GM11168 (cell line): ENCODE data around the gene NELL1.

Experiments
- in situ Hi-C: fragments of 300-500 bp; cut with MboI; formaldehyde crosslinking; loops from one replicate; pipeline ENCODE4 v1.12.0; 2022; ENCODE audit warnings: low sequenced_read_pairs; ENCODE audit not compliant: unreplicated experiment

The NELL1 gene

DNA sequence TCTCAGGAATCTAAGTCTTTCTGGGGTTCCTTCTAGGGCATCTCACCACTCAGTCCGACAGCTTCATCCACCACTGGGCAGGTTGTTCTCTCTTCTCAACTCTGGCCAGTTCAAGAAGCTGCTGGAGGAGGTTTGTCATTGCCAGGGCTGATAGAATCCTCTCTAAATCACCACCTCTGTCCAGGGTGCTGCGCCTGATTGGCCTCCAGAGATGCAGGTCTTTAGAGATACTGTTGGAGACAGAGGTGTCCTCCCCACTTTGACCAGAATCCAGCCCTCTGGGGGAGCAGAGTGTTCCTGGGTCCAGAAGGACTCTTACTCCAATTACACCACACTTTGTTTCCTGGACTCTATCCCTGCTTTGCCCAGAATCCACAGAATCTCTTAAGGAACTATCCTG is 90.2 kb downstream of the NELL1 start:
- in situ Hi-C loops = no loop called here

GRCh38 chr11:20760811-20761210 is 91.4 kb downstream of the NELL1 start:
- in situ Hi-C loops = no loop called here

DNA sequence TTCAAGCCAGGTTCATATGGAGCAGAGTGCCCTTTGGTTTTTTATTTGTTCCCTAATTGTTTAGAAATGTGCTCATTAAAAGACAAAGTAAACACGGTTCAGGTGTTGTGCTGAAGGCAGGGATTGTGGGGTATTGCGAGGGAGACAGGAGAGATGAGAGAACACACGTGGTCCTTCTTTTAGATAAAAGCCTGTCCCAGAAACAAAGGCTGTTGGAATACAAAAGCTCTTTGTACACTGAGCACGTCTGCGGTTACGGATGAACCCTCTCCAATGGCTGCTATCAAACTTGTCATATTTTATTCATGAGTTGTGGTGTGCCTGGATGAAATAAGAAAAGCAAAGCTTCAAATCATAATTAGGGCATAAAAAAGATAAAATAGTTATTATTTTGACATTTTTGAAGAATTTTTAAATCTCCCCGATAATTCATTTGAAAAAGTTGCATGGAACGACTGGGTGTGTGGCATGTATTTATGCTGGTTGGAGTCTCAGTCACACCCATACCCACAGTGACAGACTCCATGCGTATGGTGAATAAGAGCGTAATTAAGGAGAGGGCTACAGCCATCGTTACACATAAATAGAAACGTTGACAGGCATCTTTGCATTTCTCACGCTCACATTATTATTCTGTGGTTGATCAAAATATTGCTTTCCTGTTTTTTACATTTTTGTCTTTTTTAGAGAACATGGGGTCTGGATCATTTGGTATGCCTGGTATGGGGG is 92.9 kb downstream of the NELL1 start:
- in situ Hi-C loops = no loop called here

DNA sequence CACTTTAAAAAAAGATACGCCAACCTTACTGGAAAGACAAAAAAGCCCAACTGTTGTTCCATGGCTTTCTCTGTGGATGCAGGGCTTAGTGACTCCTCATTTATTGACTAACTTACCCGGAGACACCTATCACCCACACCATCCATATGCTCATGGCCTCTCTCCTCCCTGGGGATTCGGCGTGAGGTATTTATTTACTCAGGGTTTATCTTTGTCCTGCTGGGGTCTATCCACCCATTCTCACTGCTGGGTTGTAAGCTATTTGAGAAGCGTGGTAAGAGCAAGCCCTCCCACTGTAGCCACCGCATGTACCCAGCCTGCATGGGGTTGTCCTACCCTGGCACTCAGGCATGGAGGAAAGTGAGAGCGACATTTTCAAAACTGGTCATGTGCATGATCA is 93.6 kb downstream of the NELL1 start:
- in situ Hi-C loops = no loop called here

DNA sequence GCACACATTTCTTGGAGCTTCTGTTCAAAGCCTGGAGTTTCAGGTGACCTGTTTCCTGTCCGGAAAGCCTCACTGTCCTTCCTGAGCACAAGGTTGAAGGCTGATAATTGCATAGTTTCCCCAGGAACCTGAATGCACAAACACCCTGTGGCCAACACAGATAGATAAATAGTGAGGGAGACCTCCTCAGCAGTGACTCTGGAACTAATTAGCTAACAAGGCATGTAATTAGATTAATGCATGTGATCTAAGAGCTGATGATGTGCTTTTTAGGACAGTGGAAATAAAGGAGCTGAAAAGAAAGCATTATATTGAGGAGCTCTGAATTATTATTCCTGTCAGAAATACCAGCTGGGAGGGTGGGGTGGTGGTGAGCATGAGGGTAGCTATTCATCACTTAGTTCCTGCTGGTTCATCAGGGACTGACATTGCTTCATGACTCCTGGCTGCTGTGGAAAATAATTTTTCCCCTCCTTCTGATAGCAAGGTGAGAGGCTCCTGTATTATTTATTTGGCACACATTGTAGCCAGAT is 101.1 kb downstream of the NELL1 start:
- in situ Hi-C loops = no loop called here

DNA sequence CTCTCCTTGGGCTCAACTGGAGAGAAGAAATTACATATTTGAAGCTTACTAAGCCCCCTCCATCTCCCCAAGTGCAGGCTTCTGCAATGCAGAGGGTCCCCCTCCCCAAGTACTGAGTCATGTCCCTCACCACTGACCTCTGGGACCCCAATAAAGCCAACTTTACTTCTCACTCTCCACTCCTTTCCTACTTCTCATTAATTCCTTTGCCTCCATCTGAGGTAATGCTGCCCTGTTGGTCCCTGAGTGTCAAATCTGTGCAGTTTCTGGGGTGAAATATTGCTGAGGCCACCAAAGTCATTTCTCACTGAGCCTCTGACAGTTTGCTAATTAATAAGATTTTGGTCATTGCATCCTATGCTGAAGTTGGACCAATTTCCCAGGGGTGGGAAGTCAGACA is 101.6 kb downstream of the NELL1 start:
- in situ Hi-C loops = no loop called here

DNA sequence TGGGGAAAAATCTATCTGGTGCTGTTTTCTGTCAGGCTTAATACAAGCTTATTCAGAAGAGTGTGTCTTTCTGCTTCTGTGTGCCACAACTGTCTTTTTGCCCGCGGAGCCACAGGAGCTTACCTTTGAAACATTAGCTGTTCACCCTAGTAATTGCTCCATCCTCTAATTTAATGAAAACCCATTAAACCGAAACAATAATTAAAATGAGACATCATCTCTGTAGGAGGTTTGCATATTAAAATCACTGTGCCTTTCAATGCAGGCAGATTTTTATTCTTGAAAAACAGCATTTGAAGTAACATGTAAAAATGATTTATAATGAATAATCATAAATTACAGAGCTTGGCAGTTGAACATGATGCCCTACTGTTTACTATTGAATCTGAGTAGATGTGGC is 102.3 kb downstream of the NELL1 start:
- in situ Hi-C loops = no loop called here

DNA sequence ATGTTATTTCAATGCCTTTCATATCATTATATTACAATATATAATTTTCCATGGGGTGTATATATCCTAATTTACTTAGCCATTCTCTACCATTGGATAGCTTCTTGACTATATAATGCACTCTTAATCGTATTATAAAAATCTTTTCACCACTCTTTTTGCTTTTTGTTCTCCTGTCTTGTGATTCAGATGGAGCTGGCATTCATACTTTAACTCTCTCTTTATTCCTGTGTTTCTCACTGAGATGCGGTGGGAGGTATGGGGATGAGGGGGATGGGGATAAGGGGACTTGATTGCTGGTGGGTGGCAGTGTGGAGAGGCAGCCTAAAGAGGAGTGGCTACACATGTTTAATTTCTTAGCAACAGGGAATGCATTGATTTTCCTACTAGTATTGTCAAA is 105.9 kb downstream of the NELL1 start:
- in situ Hi-C loops = no loop called here

- in situ Hi-C loops = no loop called here
Measured at GRCh38 chr11:20782775-20783174, 113.4 kb downstream of the NELL1 start.

- in situ Hi-C loops = no loop called here
Measured at GRCh38 chr11:20783220-20783619, 113.8 kb downstream of the NELL1 start.

- in situ Hi-C loops = no loop called here
Measured at GRCh38 chr11:20790622-20791021, 121.2 kb downstream of the NELL1 start.

DNA sequence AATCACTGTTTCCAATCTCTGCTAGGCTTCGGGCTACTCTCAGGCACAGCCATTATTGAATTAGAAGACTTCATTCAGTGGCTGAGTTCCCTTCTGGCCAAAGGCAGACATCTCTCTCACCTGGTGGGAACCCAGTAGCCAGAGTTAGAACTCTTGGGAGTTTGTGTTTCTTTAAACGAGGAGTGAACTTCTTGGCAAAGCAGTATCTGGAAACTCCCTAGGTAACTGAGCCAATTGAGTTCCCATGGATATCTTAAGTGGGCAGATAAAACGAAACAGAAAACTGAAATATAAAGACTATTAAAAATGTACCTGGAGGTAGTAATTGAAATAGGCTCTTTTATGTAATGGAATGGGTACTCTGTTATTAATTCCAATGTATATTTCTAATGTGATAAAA is 125.6 kb downstream of the NELL1 start:
- in situ Hi-C loops = no loop called here

DNA sequence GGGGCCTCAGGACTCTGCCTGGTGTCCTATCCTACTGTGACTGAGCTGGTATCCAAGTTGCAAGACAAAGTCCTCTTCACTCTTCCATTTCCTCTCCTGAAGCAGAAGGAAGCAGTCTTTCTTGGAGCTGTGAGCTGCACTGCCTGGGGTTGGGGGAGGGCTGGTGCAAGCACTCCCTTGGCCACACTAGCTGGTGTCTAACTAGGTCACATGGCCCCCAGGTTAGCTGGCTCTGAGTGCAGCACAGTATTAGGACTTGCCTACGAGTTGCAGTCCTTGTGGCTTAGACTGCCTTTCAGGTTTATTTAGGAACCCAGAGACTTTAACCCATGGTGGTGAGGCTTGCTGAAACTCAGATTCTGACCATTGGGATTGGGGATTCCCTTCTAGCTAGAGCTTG is 138.9 kb downstream of the NELL1 start:
- in situ Hi-C loops = no loop called here

DNA sequence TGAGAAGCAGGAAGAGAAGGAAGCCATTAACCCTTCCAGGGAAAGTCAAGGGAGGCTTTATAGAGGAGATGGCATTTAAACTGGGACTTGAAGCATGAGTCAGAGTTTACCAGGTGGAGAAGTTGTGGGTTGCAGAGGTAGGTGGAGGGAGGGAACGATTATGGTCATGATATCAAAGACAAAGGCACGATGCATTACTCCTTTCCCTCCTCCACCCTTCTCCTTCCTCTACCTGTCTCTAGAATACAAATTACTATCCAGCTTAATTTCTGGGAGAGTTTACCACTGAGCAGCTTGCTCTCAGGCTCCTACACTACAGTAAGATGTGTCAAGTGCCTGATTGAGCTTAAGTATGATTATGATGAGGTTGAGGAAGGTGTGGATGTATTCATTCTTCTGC is 151.7 kb downstream of the NELL1 start:
- in situ Hi-C loops = no loop called here

DNA sequence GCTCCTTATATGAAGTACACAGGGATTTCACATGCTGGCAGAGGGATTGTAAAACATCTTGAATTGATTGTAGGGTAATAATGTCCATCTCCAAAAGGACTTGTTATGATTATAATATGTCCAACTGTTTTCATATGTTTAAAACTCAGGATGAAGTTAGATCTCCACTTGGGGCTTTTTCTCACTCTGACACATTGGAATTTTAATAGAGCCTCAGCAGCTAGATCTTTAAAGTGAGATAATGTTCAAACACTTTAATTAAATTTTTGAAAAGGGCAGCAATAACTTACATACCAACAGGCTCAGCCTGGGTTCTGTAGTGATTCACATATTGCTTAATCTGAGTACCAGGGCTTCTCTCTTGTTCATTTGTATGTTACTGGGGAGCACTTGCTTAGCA is 152.1 kb downstream of the NELL1 start:
- in situ Hi-C loops = no loop called here

DNA sequence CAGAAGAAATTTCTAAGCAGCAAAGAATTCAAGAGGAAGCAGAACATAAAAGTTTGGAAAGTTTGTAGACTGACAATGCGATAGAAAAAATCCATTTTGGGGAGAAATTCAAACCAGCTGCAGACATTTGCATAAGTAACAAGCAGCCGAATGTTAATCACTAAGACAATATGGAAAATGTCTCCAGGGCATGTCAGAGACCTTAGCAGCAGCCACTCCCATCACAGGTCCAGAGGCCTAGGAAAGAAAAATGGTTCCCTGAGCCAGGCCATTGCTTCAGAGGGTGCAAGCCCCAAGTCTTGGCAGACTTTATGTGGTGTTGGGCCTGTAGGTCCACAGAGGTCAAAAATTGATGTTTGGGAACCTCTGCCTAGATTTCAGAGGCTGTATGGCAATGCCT is 155.4 kb downstream of the NELL1 start:
- in situ Hi-C loops = no loop called here

- in situ Hi-C loops = no loop called here
Measured at GRCh38 chr11:20835561-20835960, 166.2 kb downstream of the NELL1 start.

GRCh38 chr11:20839231-20839630 is 169.8 kb downstream of the NELL1 start:
- in situ Hi-C loops = no loop called here

DNA sequence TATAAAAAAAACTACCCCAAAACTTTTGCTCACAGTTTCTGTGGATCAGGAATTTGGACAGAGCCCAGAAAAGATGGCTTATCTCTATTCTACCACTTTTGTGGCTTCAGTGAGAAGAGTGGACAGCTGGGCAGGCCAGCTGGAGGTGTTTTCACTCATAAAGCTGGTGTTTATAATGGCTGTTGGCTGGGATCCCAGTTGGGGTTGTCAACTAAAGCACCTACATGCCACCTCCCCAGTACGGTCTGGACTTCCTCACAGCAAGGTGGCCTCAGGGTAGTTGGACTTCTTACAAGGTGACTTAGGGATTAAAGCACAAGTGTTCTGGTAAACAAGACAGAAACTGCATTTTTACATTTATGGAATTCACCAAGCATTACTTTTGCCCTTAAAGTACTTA is 171.0 kb downstream of the NELL1 start:
- in situ Hi-C loops = no loop called here

- in situ Hi-C loops = no loop called here
Measured at GRCh38 chr11:20844216-20844615, 174.8 kb downstream of the NELL1 start.

GRCh38 chr11:20844630-20845029 is 175.2 kb downstream of the NELL1 start:
- in situ Hi-C loops = no loop called here

DNA sequence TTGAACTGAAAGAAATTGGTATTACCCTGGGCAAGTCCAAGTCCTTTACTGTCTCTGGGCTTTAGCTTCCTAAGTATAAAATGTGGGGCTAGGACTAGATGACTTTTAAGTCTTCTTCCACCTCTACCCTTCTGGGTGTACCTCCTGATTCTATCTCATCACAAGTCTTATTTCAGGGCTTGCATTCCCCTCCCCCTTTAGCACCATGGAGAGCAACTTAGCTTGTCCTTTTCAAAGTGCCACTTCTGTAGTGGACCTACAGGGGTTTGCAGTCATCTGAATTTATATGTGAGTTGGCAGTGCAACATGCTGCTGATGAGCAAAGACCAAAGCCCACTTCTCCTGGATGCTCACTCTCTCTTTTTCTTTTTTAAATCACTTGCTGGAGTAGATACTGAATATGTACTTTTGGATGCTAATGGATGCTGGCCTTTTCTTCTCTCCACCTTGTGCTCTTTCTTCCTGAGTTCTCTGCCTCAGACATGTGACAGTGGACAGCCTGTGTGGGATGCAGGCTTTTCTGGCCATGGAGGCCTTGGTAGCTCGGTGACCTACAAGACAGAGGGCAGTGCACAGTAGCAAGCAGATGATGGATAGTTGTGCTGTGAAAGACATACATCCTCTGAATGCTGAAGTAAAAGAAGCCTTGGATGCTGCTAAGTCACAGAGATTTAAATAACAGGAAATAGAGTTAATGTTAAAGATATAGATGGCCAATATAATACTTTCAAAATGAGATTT is 185.0 kb downstream of the NELL1 start:
- in situ Hi-C loops = no loop called here
